WTC11 (cell line): ENCODE results near the gene SERPINF2.

Experiments used
- ATF1 ChIP-seq: sonication (generic); formaldehyde crosslinking; IDR thresholded peaks from 2 replicates; pipeline ENCODE4 v1.8.1; 2023; ENCODE audit warnings: mild to moderate bottlenecking, moderate library complexity, missing genetic modification reagents
- CTCF ChIP-seq: fragments of 200-600 bp; IDR thresholded peaks from 2 replicates; pipeline ENCODE4 v1.8.0; 2022; ENCODE audit warnings: antibody characterized with exemption
- HMGXB4 ChIP-seq: sonication (generic); formaldehyde crosslinking; IDR thresholded peaks from 2 replicates; pipeline ENCODE4 v1.8.1; 2023; ENCODE audit warnings: mild to moderate bottlenecking, moderate library complexity, missing genetic modification reagents
- IRF2 ChIP-seq: sonication (generic); formaldehyde crosslinking; IDR thresholded peaks from 2 replicates; pipeline ENCODE4 v1.8.0; 2022; ENCODE audit warnings: low read depth, missing genetic modification reagents, borderline replicate concordance

GRCh38 chr17:1783834-1784611 is 41.4 kb downstream of the SERPINF2 start:
- TF ChIP-seq HMGXB4 (CRISPR knock-in tag) = no peak
- no peak for TF ChIP-seq ATF1 (CRISPR knock-in tag)
- no peak for TF ChIP-seq IRF2 (CRISPR knock-in tag)
- TF ChIP-seq CTCF = 0 out of 2 replicates have a peak, but pooled peaks have one; percentile 15
